ENCODE data around the gene ZFYVE16. TPM values are rescaled to one million over a fixed set of nuclear protein-coding genes. Genes with fewer than 3 reads are reported as not detected.

The ZFYVE16 gene
- total and polyA plus RNA-seq, 2 of the 13 experiments (the other 11 are each of a cell fraction or from before 2014, with no cell fraction given) = 9.3 to 33.3 TPM

DNA sequence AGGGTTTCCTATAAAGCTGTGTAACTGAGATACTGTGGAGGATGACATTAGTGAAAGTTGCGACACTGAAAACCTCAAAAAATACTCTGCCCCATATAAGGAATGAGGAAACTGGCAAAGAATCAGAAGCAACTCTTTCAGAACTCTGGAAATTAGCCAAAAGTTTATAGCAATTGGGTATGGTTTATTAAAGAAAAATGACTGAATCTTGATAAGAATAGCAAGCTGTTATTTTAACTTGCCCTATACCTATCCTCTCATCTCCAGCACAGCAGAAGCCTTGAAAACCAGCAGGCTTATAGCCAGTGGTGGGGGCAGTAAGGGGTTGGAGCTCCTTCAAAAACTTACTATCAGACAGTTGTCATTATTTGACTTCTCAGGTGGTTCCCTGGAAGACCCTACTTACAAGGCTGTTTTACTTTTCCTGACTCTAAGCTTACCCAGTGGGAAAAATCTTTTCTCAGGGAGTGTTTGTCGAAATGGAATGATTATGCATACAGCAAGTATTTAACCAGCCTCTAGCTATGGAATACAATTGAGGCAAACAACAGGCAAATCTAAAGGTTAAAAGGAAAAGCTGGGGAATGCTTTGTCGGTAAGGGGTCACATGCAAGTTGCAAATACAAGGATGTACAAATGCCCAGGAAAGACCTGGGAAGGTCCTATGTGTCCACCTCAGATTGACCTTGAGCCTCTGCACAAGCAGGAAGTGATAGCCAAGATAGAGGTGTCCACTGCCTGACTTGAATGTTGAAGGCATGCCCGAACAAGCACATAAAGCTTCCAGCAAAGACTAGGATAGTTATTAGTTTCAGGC is 59.0 kb downstream of the ZFYVE16 start:
- DNase-seq (ENCODE audit: low spot score) = peak; percentile 67
- Histone ChIP-seq H3K27ac (ENCODE audit: extremely low read length, insufficient read depth, low read length) (peak overlapping the region; percentile 62), H3K9ac (ENCODE audit: insufficient read depth, low read depth, low read length) (no peak overlapping the region), H4K20me1 (ENCODE audit: insufficient read depth, low read length) (no peaks in the 10 kb centered on the region), H2AFZ (ENCODE audit: low read length) (no peak overlapping the region), H3K36me3 (replicated peaks in 1 of 2; ENCODE audit: control insufficient read depth in 1 of 2, insufficient read depth in 2 of 2, low read length in 2 of 2) (peaks cover 8 to 23% of the 10 kb centered on the region in 2 experiments; a peak in 4 of 5 replicates), H3K27me3 (ENCODE audit: control insufficient read depth in 1 of 2, insufficient read depth in 2 of 2, low read length in 2 of 2) (no peaks in the 10 kb centered on the region), H3K9me3 (ENCODE audit: low read length) (peaks cover 20% of the 10 kb centered on the region), H3K4me1 (ENCODE audit: insufficient read depth, low read length) (peaks cover 26% of the 10 kb centered on the region), H3K4me3 (replicated peaks in 1 of 3; ENCODE audit: insufficient read depth in 1 of 3, low read depth in 2 of 3, low read length in 3 of 3) (no peak overlapping the region), H3K4me2 (ENCODE audit: low read depth, low read length) (peak overlapping the region; percentile 26; the same call in 1 of the 2 replicates), H3K79me2 (ENCODE audit: insufficient read depth, low read length) (no peaks in the 10 kb centered on the region)
- no peak for FAIRE-seq
- WGBS (ENCODE audit: low lambda C conversion rate) = 39% methylated on average over 4 of the region's 4 CpGs
- TSS peak; percentile 34 for BruUV-seq (replicated peaks)
- intact Hi-C loops (cut with micrococcal nuclease; ENCODE audit: unreplicated experiment) = no loop called here
- in situ Hi-C loops (cut with HindIII; ENCODE audit: extremely low pct_ligation_motif_present, low pct_unique_long_range_greater_than_20kb) = no loop called here
- CTCF ChIA-PET (ENCODE audit: low intra/inter-chr PET ratio, low total read pairs) = no interaction called here
- ATAC-seq = peak; percentile 87
- POLR2A ChIA-PET = interaction anchor here (0.7 to 1.8 kb wide), 4 partner anchors 22 to 201 kb away, joined by 3 to 14 read pairs (median 4); partner anchors contain the start of gene ZFYVE16
- TF ChIP-seq, protein P1, sequence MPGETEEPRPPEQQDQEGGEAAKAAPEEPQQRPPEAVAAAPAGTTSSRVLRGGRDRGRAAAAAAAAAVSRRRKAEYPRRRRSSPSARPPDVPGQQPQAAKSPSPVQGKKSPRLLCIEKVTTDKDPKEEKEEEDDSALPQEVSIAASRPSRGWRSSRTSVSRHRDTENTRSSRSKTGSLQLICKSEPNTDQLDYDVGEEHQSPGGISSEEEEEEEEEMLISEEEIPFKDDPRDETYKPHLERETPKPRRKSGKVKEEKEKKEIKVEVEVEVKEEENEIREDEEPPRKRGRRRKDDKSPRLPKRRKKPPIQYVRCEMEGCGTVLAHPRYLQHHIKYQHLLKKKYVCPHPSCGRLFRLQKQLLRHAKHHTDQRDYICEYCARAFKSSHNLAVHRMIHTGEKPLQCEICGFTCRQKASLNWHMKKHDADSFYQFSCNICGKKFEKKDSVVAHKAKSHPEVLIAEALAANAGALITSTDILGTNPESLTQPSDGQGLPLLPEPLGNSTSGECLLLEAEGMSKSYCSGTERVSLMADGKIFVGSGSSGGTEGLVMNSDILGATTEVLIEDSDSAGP (CRISPR knock-in tag; IDR thresholded peaks at IDR 0.05; ENCODE audit: borderline replicate concordance) = no peak
- peak; percentile 96 for TF ChIP-seq TP53 (CRISPR knock-in tag; conservative IDR thresholded peaks at IDR 0.05)
- no peak for TF ChIP-seq FOXP1 (IDR thresholded peaks at IDR 0.05)
- 0 out of 2 replicates have a peak, but pooled peaks have one; percentile 5 for TF ChIP-seq FOXP1 (CRISPR knock-in tag; IDR thresholded peaks at IDR 0.05)
- no peak for TF ChIP-seq CBFB (CRISPR knock-in tag; IDR thresholded peaks at IDR 0.05)
- peak; percentile 62; the same call in 1 of the 2 replicates for TF ChIP-seq POGZ (CRISPR knock-in tag; IDR thresholded peaks at IDR 0.05)
- TF ChIP-seq FOXC1 (CRISPR knock-in tag; IDR thresholded peaks at IDR 0.05; ENCODE audit: borderline replicate concordance) = no peak
- peak; percentile 47; the same call in 1 of the 2 replicates for TF ChIP-seq HOMEZ (CRISPR knock-in tag; IDR thresholded peaks at IDR 0.05; ENCODE audit: low read depth)
- TF ChIP-seq POLR2G (IDR thresholded peaks at IDR 0.05; ENCODE audit: low read depth, low read length) = 0 out of 2 replicates have a peak, but pooled peaks have one; percentile 19
- TF ChIP-seq RELA (CRISPR knock-in tag; IDR thresholded peaks at IDR 0.05) = no peak
- TF ChIP-seq, protein P2, sequence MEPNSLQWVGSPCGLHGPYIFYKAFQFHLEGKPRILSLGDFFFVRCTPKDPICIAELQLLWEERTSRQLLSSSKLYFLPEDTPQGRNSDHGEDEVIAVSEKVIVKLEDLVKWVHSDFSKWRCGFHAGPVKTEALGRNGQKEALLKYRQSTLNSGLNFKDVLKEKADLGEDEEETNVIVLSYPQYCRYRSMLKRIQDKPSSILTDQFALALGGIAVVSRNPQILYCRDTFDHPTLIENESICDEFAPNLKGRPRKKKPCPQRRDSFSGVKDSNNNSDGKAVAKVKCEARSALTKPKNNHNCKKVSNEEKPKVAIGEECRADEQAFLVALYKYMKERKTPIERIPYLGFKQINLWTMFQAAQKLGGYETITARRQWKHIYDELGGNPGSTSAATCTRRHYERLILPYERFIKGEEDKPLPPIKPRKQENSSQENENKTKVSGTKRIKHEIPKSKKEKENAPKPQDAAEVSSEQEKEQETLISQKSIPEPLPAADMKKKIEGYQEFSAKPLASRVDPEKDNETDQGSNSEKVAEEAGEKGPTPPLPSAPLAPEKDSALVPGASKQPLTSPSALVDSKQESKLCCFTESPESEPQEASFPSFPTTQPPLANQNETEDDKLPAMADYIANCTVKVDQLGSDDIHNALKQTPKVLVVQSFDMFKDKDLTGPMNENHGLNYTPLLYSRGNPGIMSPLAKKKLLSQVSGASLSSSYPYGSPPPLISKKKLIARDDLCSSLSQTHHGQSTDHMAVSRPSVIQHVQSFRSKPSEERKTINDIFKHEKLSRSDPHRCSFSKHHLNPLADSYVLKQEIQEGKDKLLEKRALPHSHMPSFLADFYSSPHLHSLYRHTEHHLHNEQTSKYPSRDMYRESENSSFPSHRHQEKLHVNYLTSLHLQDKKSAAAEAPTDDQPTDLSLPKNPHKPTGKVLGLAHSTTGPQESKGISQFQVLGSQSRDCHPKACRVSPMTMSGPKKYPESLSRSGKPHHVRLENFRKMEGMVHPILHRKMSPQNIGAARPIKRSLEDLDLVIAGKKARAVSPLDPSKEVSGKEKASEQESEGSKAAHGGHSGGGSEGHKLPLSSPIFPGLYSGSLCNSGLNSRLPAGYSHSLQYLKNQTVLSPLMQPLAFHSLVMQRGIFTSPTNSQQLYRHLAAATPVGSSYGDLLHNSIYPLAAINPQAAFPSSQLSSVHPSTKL (CRISPR knock-in tag; IDR thresholded peaks at IDR 0.05) = peak; percentile 73
- TF ChIP-seq ZNF160 (CRISPR knock-in tag; IDR thresholded peaks at IDR 0.05) = no peak
- TF ChIP-seq SOX13 (IDR thresholded peaks at IDR 0.05) = no peak
- peak in 1 of 2 experiments; percentile 52; a peak in 1 of 4 replicates for TF ChIP-seq SOX13 (CRISPR knock-in tag; conservative IDR thresholded peaks at IDR 0.05 in 1 of 2, IDR thresholded peaks at IDR 0.05 in 1 of 2)
- 0 out of 2 replicates have a peak, but pooled peaks have one; percentile 17 for TF ChIP-seq ESRRA (CRISPR knock-in tag; IDR thresholded peaks at IDR 0.05; ENCODE audit: low read depth)
- no peak for TF ChIP-seq ZKSCAN1 (IDR thresholded peaks at IDR 0.05; ENCODE audit: low read length)
- no peak for TF ChIP-seq SRSF1 (optimal IDR thresholded peaks at IDR 0.05; ENCODE audit: low read depth, low read length)
- TF ChIP-seq KMT2B (CRISPR knock-in tag; IDR thresholded peaks at IDR 0.05) = no peak
